Retinal pigment epithelial cell (primary cell): Measurements from ENCODE around the gene POU6F1.
A peak's percentile ranks its signal among the peaks of the same experiment; 100 is the strongest.

ENCODE experiments used
- DNase-seq: peaks from one replicate; pipeline ENCODE4 v3.0.0-alpha.2; 2010; ENCODE audit warnings: low read depth
- H3K4me3 ChIP-seq: 2 replicates; pipeline ENCODE4 v1.5.1; 2011; ENCODE audit warnings: mild to moderate bottlenecking, low read length, control low read depth, moderate library complexity
- CTCF ChIP-seq: conservative IDR thresholded peaks from 2 replicates; pipeline ENCODE4 v1.5.1; 2011; ENCODE audit warnings: low read depth, low read length, control low read depth, inconsistent platforms

Gene POU6F1

GRCh38 chr12:51242120-51242519 is 24.3 kb upstream of the POU6F1 start:
- no peak for DNase-seq
- H3K4me3 ChIP-seq, result no peak overlapping the region
- no peak for TF ChIP-seq CTCF

GRCh38 chr12:51240971-51241370 is 23.1 kb upstream of the POU6F1 start:
- no peak for DNase-seq
- H3K4me3 ChIP-seq, result no peak overlapping the region
- no peak for TF ChIP-seq CTCF

DNA sequence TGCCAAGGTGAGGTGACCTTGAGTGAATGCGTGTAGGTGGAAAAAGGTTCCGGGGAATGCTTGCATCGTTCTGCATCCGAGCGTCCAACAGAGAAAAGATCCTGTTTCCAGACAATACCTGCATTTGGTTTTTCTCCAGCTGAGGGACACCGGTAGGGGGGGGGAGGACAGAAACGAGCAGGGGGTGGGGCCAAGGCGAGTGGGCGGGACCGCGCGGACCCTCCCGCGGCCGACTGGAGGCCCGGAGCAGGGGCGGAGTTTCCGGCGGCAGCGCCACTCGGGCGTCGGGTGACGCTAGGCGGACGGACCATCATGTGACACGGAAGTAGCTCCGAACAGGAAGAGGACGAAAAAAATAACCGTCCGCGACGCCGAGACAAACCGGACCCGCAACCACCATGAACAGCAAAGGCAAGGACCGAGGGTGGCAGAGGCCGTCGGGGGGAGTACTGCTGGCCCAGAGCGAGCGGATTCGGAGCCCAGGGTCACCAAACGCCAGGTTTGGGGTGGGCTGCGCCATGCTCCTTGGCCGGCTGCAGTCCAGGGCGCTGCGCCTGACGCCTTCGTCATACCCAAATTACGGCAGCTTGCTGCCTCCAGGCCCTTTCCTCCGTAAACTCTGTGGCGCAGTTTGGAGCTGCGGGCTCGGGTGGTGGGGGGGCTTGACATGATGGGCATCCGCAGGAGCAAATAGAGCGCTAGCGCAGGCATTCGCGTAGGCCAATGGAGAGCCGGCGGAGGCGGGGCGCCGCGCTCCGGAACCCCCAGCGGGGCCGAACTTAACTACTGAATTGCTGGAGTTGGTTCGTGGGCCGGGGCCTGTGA is 20.9 kb upstream of the POU6F1 start, which contains the start of gene DAZAP2:
DAZAP2 (plus strand) TSS at position 317 of the 825 bp plus-strand sequence; CDS start at position 399, 82 bp downstream.
- peak within 1 kb of the TSS; percentile 100 for H3K4me3 ChIP-seq
- peak; percentile 83 for DNase-seq
- TF ChIP-seq CTCF, result peak; percentile 6

GRCh38 chr12:51238037-51238509 is 20.2 kb upstream of the POU6F1 start:
- TF ChIP-seq CTCF, result no peak
- peak overlapping the region; percentile 100 for H3K4me3 ChIP-seq
- no peak for DNase-seq

DNA sequence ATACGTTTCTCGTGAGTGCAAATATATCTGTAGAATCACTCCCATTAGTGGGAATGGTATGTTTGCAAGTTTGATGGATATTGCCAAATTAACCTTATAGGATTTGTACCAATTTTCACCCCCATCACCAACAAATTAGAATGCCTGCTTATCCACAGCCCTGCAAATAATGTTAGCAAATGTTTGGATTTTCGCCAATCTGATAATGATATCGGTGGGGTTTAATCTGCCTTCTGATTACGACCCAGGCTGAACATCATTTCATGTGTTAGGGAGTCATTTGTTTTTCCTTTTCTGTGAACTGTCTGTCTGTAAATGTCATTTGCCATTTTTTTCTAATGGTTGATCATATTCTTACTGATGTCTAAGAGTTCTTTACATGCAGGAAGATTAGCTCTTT is 16.7 kb upstream of the POU6F1 start:
- no peak for DNase-seq
- no peak overlapping the region for H3K4me3 ChIP-seq
- TF ChIP-seq CTCF, result no peak

DNA sequence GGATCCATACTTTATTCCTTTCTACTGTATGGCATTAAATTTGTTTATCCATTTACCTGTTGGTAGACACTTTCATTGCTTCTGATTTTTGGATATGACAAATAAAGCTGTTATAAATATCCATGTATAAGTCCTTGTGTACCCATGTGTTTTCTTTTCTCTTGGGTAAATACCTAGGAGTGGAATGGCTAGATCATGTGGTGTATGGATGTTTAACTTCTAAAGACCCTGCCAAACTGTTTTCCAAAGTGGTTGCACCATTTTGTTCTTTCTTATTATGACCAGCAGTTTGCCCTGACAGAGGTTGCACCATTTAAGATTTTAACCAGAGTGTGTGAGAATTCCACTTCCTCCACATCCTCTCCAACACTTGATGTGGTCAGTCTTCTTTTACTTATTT is 14.8 kb upstream of the POU6F1 start:
- no peak for DNase-seq
- no peak overlapping the region for H3K4me3 ChIP-seq
- TF ChIP-seq CTCF, result no peak
